Heart left ventricle (tissue), 16 donors: ENCODE measurements around the gene MYO1H. TPM values are rescaled to one million over a fixed set of nuclear protein-coding genes. Genes with fewer than 3 reads are reported as not detected.
"Not testable (repeated sequence)": the region's sequence is repeated elsewhere in the genome, so short reads cannot be mapped to it uniquely, and the experiment has no call there.

ENCODE experiments used
- ATAC-seq, 4 donors: fragments of 200-7000 bp; cut with Tn5 transposase; one replicate each; pipeline ENCODE4 v1.9.1; 2020 to 2022; ENCODE audit warnings: moderate library complexity in 4 of 4, mild to moderate bottlenecking in 3 of 4, moderate number of reproducible peaks in 1 of 4
- DNase-seq, 5 donors: peaks; one replicate each; pipeline ENCODE4 v3.0.0-alpha.2; 2020
- H3K27ac ChIP-seq, 12 donors: fragments of 200-600 bp; sonication (generic) in 4 of 12; one replicate each; pipeline versions ENCODE4 v1.5.0 to v1.8.0; 2016 to 2022; ENCODE audit warnings: mild to moderate bottlenecking in 2 of 12
- H3K27me3 ChIP-seq, 9 donors: fragments of 200-600 bp; sonication (generic) in 2 of 9; one replicate each; pipeline versions ENCODE4 v1.5.1 to v1.8.0; 2016 to 2022; ENCODE audit warnings: mild to moderate bottlenecking in 3 of 9
- H3K36me3 ChIP-seq, 9 donors: fragments of 200-600 bp; sonication (generic) in 2 of 9; one replicate each; pipeline versions ENCODE4 v1.5.0 to v1.8.0; 2018 to 2022; ENCODE audit warnings: mild to moderate bottlenecking in 2 of 9
- H3K4me1 ChIP-seq, 12 donors: fragments of 200-600 bp; sonication (generic) in 4 of 12; one replicate each; pipeline versions ENCODE4 v1.5.0 to v1.8.0; 2016 to 2022; ENCODE audit warnings: mild to moderate bottlenecking in 3 of 12
- H3K4me3 ChIP-seq, 12 donors: fragments of 200-600 bp; sonication (generic) in 4 of 12; one replicate each; pipeline versions ENCODE4 v1.5.0 to v1.8.0; 2017 to 2022; ENCODE audit warnings: mild to moderate bottlenecking in 9 of 12, moderate library complexity in 4 of 12
- H3K9me3 ChIP-seq, 12 donors: fragments of 200-600 bp; sonication (generic) in 4 of 12; one replicate each; pipeline versions ENCODE4 v1.5.0 to v1.8.0; 2016 to 2022; ENCODE audit warnings: mild to moderate bottlenecking in 1 of 12
- POLR2A ChIP-seq, 2 donors: fragments of 450-650 bp; IDR thresholded peaks; one replicate each; pipeline ENCODE4 v1.6.1; 2017; ENCODE audit warnings: antibody characterized with exemption in 2 of 2, mild to moderate bottlenecking in 2 of 2, moderate library complexity in 2 of 2
- WGBS, 4 donors: extraction: QIAGEN DNeasy Blood & Tissue Kit in 2 of 4; methylation state at CpG; one replicate each; pipeline versions ENCODE4 v1.1.5 to v1.1.7; 2013 to 2018; 5-methylcytosine and 5-hydroxymethylcytosine counted together
- intact Hi-C, 10 donors: fragments of 100-400 bp; cut with DNase I; formaldehyde crosslinking; loops; one replicate each; pipeline versions ENCODE4 v1.11.1 to v1.14.2; 2022
- polyA plus RNA-seq, 2 donors: library from polyadenylated mRNA; stranded (reverse); fragments of 200-250 nt; gene quantifications; one replicate each; pipeline ENCODE4 v1.2.3, GENCODE V29; 2013
- total RNA-seq, 9 donors: library from RNA; depleted of rRNA in 2 of 9; stranded (reverse); fragments of >200 nt in 2 of 9; fragmentation: NEBNext Ultra II Directional in 3 of 9; extraction: Animal tissue kit (Norgen Biotek cat#: 25700) in 3 of 9; gene quantifications; one replicate each; pipeline versions ENCODE4 v1.1.0 to v1.2.4, GENCODE V29; 2016 to 2023
- TF ChIP-seq, protein P1 (sequence below), 12 donors: fragments of 200-600 bp; sonication (generic) in 4 of 12; IDR thresholded peaks; one replicate each; pipeline versions ENCODE4 v1.5.0 to v1.8.0; 2018 to 2022; ENCODE audit warnings: antibody characterized with exemption in 12 of 12, mild to moderate bottlenecking in 5 of 12
- donor health status: ischemic (EF 13 %, LVEDD 7.1; RV severe dilation, severe dysfunction).
- donor health status: healthy with polysubstance abuse.
- donor health status: DM: no; HTN: yes; CAD: no.
- donor health status: DM: no; HTN: no; CAD: no.
- donor health status: ischemic (EF 25% LVEDD 6.9; RV normal size, moderate dysfunction).
- donor health status: ischemic (EF 25% LVEDD 5.7; RV mildly dilated, moderate dysfunction).
- donor health status: healthy.
- donor health status: DM: yes; HTN: yes; CAD: no.
- donor health status: ischemic (EF 35%, LVEDD 5.7; RV mildly dilated, moderate dysfunction).
- donor health status: nonischemic (EF 11% LVEDD 7.7; RV severe dilation, severe dysfunction).
- donor health status: DM: yes; HTN: yes; CAD: no.
- donor health status: PGD.
- donor health status: ischemic (EF 29% LVEDD 5.4; RV normal size, mild dysfunction).
- donor health status: nonischemic (EF 23%, LVEDD 6.1; RV moderate dilation, normal function).

The MYO1H gene
- total and polyA plus RNA-seq, 11 donors = 0.04 to 1.00 (median 0.22) TPM; not detected in 3

DNA sequence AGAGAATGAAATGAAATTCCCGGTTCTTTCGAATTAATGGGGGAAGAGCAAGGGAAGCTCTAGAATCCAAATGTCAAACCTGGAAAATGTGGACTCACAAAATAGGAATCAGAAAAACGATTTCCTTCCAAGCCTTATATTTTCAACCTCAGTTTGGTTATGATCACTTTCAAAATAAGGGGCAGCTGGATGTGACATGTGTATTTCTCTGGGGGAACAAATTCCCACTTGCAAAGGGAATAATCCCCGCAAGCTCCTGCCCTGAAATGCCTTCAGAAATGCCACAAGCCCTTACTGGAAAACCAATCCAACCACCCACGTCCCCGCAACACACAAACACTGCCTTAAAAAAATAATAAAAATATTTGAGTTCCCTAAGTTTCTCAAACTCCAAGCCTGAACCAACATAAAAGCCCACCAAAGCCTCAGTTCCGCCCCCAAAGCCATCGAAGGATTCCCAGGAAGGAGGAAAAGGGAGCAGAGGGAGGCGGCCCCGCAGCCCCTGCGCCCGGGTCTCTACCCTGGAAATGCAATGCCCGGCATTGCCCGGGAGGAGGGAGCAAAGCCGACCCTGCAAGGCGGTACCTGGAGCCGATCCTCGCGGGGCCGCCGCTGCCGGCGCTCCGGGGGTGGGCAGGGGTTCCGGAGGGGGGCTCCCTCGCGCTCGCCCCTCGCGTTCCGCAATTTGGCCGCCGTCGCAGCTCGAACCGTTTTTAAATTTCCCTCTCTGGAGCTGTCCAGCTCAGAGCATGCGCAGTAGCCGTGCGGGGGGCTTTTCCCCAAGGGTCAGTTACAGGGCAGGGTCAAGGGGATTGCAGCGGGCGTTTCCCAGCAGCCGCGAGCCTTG lies 38.9 kb upstream of the MYO1H start, which contains the start of gene FOXN4:
Gene FOXN4 (minus strand): TSS at position 751 of the 847 bp plus-strand sequence. CDS start 963 bp downstream, outside the sequence.
- no peak for DNase-seq
- intact Hi-C loops = no loop called here
- H3K4me1 ChIP-seq = peaks cover 0 to 22% (median 14%) of the 10 kb centered on the region in 12 donors
- WGBS, 4 donors = 7 to 29% (median 10%) methylated on average over 13 to 43 of the region's 43 CpGs
- ATAC-seq = no peak
- H3K4me3 ChIP-seq = peak within 1 kb of the TSS; percentile 2 to 55 (median 41)
- no peaks in the 10 kb centered on the region for H3K36me3 ChIP-seq
- no peak within 1 kb of the TSS for H3K27ac ChIP-seq
- peaks cover 16 to 82% (median 36%) of the 10 kb centered on the region in 9 donors for H3K27me3 ChIP-seq
- no peak for TF ChIP-seq POLR2A (IDR thresholded peaks at IDR 0.05)
- TF ChIP-seq, protein P1, sequence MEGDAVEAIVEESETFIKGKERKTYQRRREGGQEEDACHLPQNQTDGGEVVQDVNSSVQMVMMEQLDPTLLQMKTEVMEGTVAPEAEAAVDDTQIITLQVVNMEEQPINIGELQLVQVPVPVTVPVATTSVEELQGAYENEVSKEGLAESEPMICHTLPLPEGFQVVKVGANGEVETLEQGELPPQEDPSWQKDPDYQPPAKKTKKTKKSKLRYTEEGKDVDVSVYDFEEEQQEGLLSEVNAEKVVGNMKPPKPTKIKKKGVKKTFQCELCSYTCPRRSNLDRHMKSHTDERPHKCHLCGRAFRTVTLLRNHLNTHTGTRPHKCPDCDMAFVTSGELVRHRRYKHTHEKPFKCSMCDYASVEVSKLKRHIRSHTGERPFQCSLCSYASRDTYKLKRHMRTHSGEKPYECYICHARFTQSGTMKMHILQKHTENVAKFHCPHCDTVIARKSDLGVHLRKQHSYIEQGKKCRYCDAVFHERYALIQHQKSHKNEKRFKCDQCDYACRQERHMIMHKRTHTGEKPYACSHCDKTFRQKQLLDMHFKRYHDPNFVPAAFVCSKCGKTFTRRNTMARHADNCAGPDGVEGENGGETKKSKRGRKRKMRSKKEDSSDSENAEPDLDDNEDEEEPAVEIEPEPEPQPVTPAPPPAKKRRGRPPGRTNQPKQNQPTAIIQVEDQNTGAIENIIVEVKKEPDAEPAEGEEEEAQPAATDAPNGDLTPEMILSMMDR (IDR thresholded peaks at IDR 0.05) = no peak
- H3K9me3 ChIP-seq = no peaks in the 10 kb centered on the region

DNA sequence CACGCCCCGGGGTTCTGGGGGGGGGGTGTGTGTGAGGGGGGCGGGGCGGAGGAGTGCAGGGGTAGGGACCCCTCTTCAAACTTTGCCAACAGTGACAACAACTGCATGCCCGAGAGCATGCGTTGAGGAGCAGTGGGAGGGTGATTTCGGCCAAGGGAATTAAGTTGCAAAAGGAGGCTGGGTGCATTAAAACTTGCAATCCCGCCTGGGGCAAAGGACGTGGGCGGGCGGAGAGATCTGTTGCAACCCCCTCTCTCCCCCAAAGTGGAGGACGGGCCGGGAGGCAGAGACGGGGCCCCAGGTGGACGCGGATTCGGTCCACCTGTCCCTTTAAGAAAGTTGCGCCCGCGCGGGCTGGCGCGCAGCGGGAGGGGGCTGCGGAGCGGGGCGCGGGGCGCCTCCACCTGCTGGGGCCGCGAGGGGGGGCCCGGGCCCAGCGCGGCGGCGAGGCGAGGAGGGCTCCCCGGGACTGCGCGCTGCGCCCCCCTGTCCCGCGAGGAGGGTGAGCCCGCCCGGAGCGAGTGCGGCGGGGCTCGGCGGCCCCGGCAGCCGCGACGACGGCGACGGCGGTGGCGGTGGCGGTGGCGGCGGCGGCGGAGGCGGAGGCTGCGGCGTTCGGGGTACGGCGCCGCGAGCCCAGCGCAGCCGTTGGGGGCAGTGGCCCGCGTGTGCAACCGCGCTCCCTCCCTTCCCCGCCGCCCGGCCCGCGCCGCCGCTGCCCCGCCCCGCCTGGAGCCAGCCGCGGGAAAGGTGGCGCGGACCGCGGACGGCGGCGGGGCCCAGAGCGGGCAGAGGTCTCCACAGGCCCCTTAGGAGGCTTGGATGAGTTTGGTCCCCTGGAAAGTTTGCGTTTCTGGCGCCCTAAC lies 38.1 kb upstream of the MYO1H start:
- DNase-seq = no peak
- 0 to 1% (median 0%) methylated on average over 12 to 99 of the region's 99 CpGs for WGBS, 4 donors

DNA sequence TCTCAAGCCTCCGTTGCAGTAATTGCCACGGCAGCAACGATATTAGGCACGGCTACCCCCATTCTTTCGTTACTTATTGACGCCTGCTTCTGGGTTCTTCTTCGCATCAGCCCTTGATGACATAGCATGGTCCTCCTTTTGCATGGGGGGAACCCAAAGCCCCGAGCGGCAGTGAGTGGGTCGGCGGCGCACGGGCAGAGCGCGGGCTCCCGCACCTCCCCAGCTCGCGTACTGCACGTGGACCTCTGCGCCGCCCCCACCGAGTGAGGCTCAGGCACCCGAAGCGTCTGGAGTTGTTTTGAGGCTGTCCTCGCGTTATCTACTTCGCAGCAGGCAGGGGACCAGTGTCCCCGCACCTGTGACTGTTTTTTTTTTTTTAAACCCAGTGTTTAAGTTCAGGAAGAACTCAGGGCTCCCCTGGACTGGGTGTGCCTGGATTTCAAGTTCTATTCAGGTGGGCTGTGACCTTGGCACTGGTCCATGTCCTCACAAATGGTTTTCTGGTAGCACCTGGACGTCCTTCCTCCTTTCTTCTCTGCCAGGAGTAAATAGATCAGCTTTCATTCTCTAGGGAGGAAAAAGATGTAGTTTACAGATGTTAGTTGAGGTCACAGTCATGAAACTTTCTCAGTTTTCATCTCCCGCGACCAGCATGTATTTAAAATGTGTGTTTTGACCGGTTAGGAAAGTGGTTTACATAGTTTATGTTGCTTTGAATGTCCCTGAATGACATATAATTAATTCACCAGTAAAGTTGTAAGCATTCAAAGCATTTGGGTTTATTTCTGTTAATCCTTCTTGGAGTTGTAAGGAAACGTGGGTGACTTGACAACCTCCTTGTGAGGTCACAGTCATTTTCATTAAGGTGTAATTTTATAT lies 37.2 kb upstream of the MYO1H start:
- TF ChIP-seq, protein P1 (IDR thresholded peaks at IDR 0.05) = no peak
- TF ChIP-seq POLR2A (IDR thresholded peaks at IDR 0.05) = no peak
- intact Hi-C loops = no loop called here
- H3K9me3 ChIP-seq = no peaks in the 10 kb centered on the region
- H3K27me3 ChIP-seq = peaks cover 12 to 74% (median 35%) of the 10 kb centered on the region in 9 donors
- no peak for DNase-seq
- peaks cover 0 to 22% (median 14%) of the 10 kb centered on the region in 12 donors for H3K4me1 ChIP-seq
- H3K36me3 ChIP-seq = no peaks in the 10 kb centered on the region
- peak overlapping the region in 11 of 12 donors; percentile 28 to 55 (median 42) for H3K4me3 ChIP-seq
- WGBS, 4 donors = 7 to 12% (median 10%) methylated on average over 20 to 33 of the region's 33 CpGs
- H3K27ac ChIP-seq = no peak overlapping the region
- ATAC-seq = peak in 2 of 4 donors; percentile 29 to 38

More for the DNA sequence above, 38.1 kb upstream of the MYO1H start:
- no peak overlapping the region for H3K27ac ChIP-seq
- H3K36me3 ChIP-seq = no peaks in the 10 kb centered on the region
- ATAC-seq = no peak
- intact Hi-C loops = no loop called here
- TF ChIP-seq, protein P1 (IDR thresholded peaks at IDR 0.05) = no peak
- no peak for TF ChIP-seq POLR2A (IDR thresholded peaks at IDR 0.05)
- peak overlapping the region; percentile 2 to 55 (median 41) for H3K4me3 ChIP-seq
- H3K4me1 ChIP-seq = peaks cover 0 to 22% (median 14%) of the 10 kb centered on the region in 12 donors
- peaks cover 14 to 83% (median 35%) of the 10 kb centered on the region in 9 donors for H3K27me3 ChIP-seq
- no peaks in the 10 kb centered on the region for H3K9me3 ChIP-seq

- H3K9me3 ChIP-seq, H3K27ac ChIP-seq, H3K36me3 ChIP-seq, intact Hi-C loops, H3K4me3 ChIP-seq, DNase-seq, ATAC-seq, H3K4me1 ChIP-seq: not testable (repeated sequence)
- WGBS, 4 donors = 84 to 90% (median 86%) methylated on average over 8 of the region's 8 CpGs
- H3K27me3 ChIP-seq = peaks cover 0 to 44% (median 4%) of the 10 kb centered on the region in 9 donors
These were observed 26.4 kb upstream of the MYO1H start for GRCh38 chr12:109321294-109321693.
